ENCODE measurements around the gene CNTFR. TPM values are rescaled to one million over a fixed set of nuclear protein-coding genes. Genes with fewer than 3 reads are reported as not detected.

The CNTFR gene
- total and polyA plus RNA-seq, 4 experiments from 2014 or later: not detected

- intact Hi-C loops (cut with micrococcal nuclease): loop anchor here (1.0 to 5.0 kb wide), 4 partner anchors 43 to 186 kb away; no protein-coding TSS in a partner anchor
- Mint-ChIP-seq H3K27ac (peak overlapping the region in 1 of 7 donors; percentile 30), H3K4me3 (peak overlapping the region; percentile 70 to 85 (median 80)), H3K9me3 (peaks cover 0 to 2% (median 0%) of the 10 kb centered on the region in 8 donors), H3K36me3 (no peaks in the 10 kb centered on the region), H3K4me1 (peaks cover 12 to 45% (median 20%) of the 10 kb centered on the region in 4 donors), H3K27me3 (peaks cover 59 to 72% of the 10 kb centered on the region in 2 donors)
- Histone ChIP-seq H3K27ac (ENCODE audit: low read depth, low read length) (no peak overlapping the region), H3K9me3 (ENCODE audit: control insufficient read depth in 1 of 2, low read length in 2 of 2) (no peaks in the 10 kb centered on the region), H3K36me3 (ENCODE audit: insufficient read depth, low read length) (no peaks in the 10 kb centered on the region), H3K27me3 (ENCODE audit: insufficient read depth, low read length) (peaks cover 47% of the 10 kb centered on the region), H3K4me1 (ENCODE audit: insufficient read depth, low read length) (peaks cover 25% of the 10 kb centered on the region), H3K4me3 (ENCODE audit: low read length in 2 of 2) (peak overlapping the region; percentile 23 to 50)
- peak in 1 of 5 donors; percentile 4 for DNase-seq
- ChIA-PET CTCF (ENCODE audit: partially characterized antibody) (interaction anchor here (0.7 to 3.0 kb wide), 22 partner anchors 8 to 260 kb away, joined by 3 to 21 read pairs (median 5); partner anchors contain the start of genes DCTN3, GALT and RPP25L), POLR2A (ENCODE audit: partially characterized antibody) (no interaction called here)
These were observed 1.1 kb upstream of the CNTFR start for GRCh38 chr9:34590381-34591247.

- Mint-ChIP-seq H3K36me3 (no peaks in the 10 kb centered on the region), H3K4me1 (peaks cover 12 to 45% (median 20%) of the 10 kb centered on the region in 4 donors), H3K27me3 (peaks cover 58 to 82% of the 10 kb centered on the region in 2 donors), H3K4me3 (peak overlapping the region; percentile 70 to 86 (median 79)), H3K27ac (peak overlapping the region in 1 of 7 donors; percentile 5), H3K9me3 (peaks cover 0 to 2% (median 0%) of the 10 kb centered on the region in 8 donors)
- no peak overlapping the region for H3K27ac ChIP-seq (ENCODE audit: low read depth, low read length)
- CTCF ChIA-PET (ENCODE audit: partially characterized antibody): interaction anchor here (1.8 kb wide), 1 partner anchor 185 kb away, joined by 7 read pairs; no protein-coding TSS in a partner anchor
- H3K4me1 ChIP-seq (ENCODE audit: insufficient read depth, low read length): peaks cover 25% of the 10 kb centered on the region
- no peaks in the 10 kb centered on the region for H3K9me3 ChIP-seq (ENCODE audit: control insufficient read depth in 1 of 2, low read length in 2 of 2)
- no peak for DNase-seq
- no peaks in the 10 kb centered on the region for H3K36me3 ChIP-seq (ENCODE audit: insufficient read depth, low read length)
- no peak overlapping the region for H3K4me3 ChIP-seq (ENCODE audit: low read length in 2 of 2)
- intact Hi-C loops (cut with micrococcal nuclease): no loop called here
- H3K27me3 ChIP-seq (ENCODE audit: insufficient read depth, low read length): peaks cover 44% of the 10 kb centered on the region
- POLR2A ChIA-PET (ENCODE audit: partially characterized antibody): no interaction called here
These were observed 571 bp downstream of the CNTFR start for GRCh38 chr9:34588671-34589635.

- DNase-seq: no peak
- H3K4me1 ChIP-seq (ENCODE audit: insufficient read depth, low read length): peaks cover 25% of the 10 kb centered on the region
- Mint-ChIP-seq H3K4me1 (peaks cover 12 to 39% (median 18%) of the 10 kb centered on the region in 4 donors), H3K9me3 (peaks cover 0 to 2% (median 0%) of the 10 kb centered on the region in 8 donors), H3K27me3 (peaks cover 53 to 79% of the 10 kb centered on the region in 2 donors), H3K27ac (no peak overlapping the region), H3K4me3 (peak overlapping the region in 3 of 8 donors; percentile 2 to 77 (median 14)), H3K36me3 (no peaks in the 10 kb centered on the region)
- no peak overlapping the region for H3K27ac ChIP-seq (ENCODE audit: low read depth, low read length)
- intact Hi-C loops (cut with micrococcal nuclease): no loop called here
- ChIA-PET CTCF (ENCODE audit: partially characterized antibody) (interaction anchor here (0.6 to 1.8 kb wide), 4 partner anchors 68 to 254 kb away, joined by 3 to 7 read pairs (median 3); no protein-coding TSS in a partner anchor), POLR2A (ENCODE audit: partially characterized antibody) (no interaction called here)
- H3K9me3 ChIP-seq (ENCODE audit: control insufficient read depth in 1 of 2, low read length in 2 of 2): no peaks in the 10 kb centered on the region
- no peak overlapping the region for H3K4me3 ChIP-seq (ENCODE audit: low read length in 2 of 2)
- H3K36me3 ChIP-seq (ENCODE audit: insufficient read depth, low read length): no peaks in the 10 kb centered on the region
- H3K27me3 ChIP-seq (ENCODE audit: insufficient read depth, low read length): peaks cover 32% of the 10 kb centered on the region
These were observed 2.3 kb downstream of the CNTFR start for GRCh38 chr9:34587271-34587670.

- ChIA-PET POLR2A (ENCODE audit: partially characterized antibody) (no interaction called here), CTCF (ENCODE audit: partially characterized antibody) (interaction anchor here (1.5 kb wide), 1 partner anchor 9 kb away, joined by 5 read pairs; no protein-coding TSS in a partner anchor)
- DNase-seq: no peak
- H3K4me1 ChIP-seq (ENCODE audit: insufficient read depth, low read length): peaks cover 16% of the 10 kb centered on the region
- Mint-ChIP-seq H3K27ac (no peak overlapping the region), H3K36me3 (no peaks in the 10 kb centered on the region), H3K9me3 (no peaks in the 10 kb centered on the region), H3K4me1 (peaks cover 12 to 32% (median 18%) of the 10 kb centered on the region in 4 donors), H3K27me3 (peaks cover 53 to 80% of the 10 kb centered on the region in 2 donors), H3K4me3 (no peak overlapping the region)
- no peak overlapping the region for H3K4me3 ChIP-seq (ENCODE audit: low read length in 2 of 2)
- H3K36me3 ChIP-seq (ENCODE audit: insufficient read depth, low read length): no peaks in the 10 kb centered on the region
- H3K9me3 ChIP-seq (ENCODE audit: control insufficient read depth in 1 of 2, low read length in 2 of 2): no peaks in the 10 kb centered on the region
- H3K27me3 ChIP-seq (ENCODE audit: insufficient read depth, low read length): peaks cover 24% of the 10 kb centered on the region
- intact Hi-C loops (cut with micrococcal nuclease): no loop called here
- no peak overlapping the region for H3K27ac ChIP-seq (ENCODE audit: low read depth, low read length)
These were observed 3.4 kb downstream of the CNTFR start for GRCh38 chr9:34585946-34586669.

- Histone ChIP-seq H3K4me3 (ENCODE audit: low read length in 2 of 2) (no peak overlapping the region), H3K4me1 (ENCODE audit: insufficient read depth, low read length) (peaks cover 8% of the 10 kb centered on the region), H3K9me3 (ENCODE audit: control insufficient read depth in 1 of 2, low read length in 2 of 2) (no peaks in the 10 kb centered on the region), H3K27ac (ENCODE audit: low read depth, low read length) (no peak overlapping the region), H3K36me3 (ENCODE audit: insufficient read depth, low read length) (no peaks in the 10 kb centered on the region), H3K27me3 (ENCODE audit: insufficient read depth, low read length) (peaks cover 15% of the 10 kb centered on the region)
- intact Hi-C loops (cut with micrococcal nuclease): no loop called here
- H3K4me3 Mint-ChIP-seq: no peak overlapping the region
- no peaks in the 10 kb centered on the region for H3K9me3 Mint-ChIP-seq
- H3K36me3 Mint-ChIP-seq: no peaks in the 10 kb centered on the region
- no peak for DNase-seq
- H3K4me1 Mint-ChIP-seq: peaks cover 7 to 21% (median 11%) of the 10 kb centered on the region in 4 donors
- peaks cover 57 to 83% of the 10 kb centered on the region in 2 donors for H3K27me3 Mint-ChIP-seq
- ChIA-PET CTCF (ENCODE audit: partially characterized antibody) (interaction anchor here (0.7 to 1.5 kb wide), 2 partner anchors 10 to 181 kb away, joined by 4 to 5 read pairs; no protein-coding TSS in a partner anchor), POLR2A (ENCODE audit: partially characterized antibody) (no interaction called here)
- no peak overlapping the region for H3K27ac Mint-ChIP-seq
These were observed 4.6 kb downstream of the CNTFR start for GRCh38 chr9:34584970-34585369.

GRCh38 chr9:34582787-34583186, 6.7 kb downstream of the CNTFR start:
- Mint-ChIP-seq H3K4me3 (no peak overlapping the region), H3K9me3 (no peaks in the 10 kb centered on the region), H3K4me1 (peaks cover 0 to 19% (median 4%) of the 10 kb centered on the region in 4 donors), H3K27ac (no peak overlapping the region), H3K36me3 (no peaks in the 10 kb centered on the region), H3K27me3 (peaks cover 53 to 80% of the 10 kb centered on the region in 2 donors)
- Histone ChIP-seq H3K36me3 (ENCODE audit: insufficient read depth, low read length) (no peaks in the 10 kb centered on the region), H3K4me3 (ENCODE audit: low read length in 2 of 2) (no peak overlapping the region), H3K27ac (ENCODE audit: low read depth, low read length) (no peak overlapping the region), H3K9me3 (ENCODE audit: control insufficient read depth in 1 of 2, low read length in 2 of 2) (no peaks in the 10 kb centered on the region), H3K27me3 (ENCODE audit: insufficient read depth, low read length) (peaks cover 23% of the 10 kb centered on the region), H3K4me1 (ENCODE audit: insufficient read depth, low read length) (peaks cover 8% of the 10 kb centered on the region)
- ChIA-PET POLR2A (ENCODE audit: partially characterized antibody) (no interaction called here), CTCF (ENCODE audit: partially characterized antibody) (interaction anchor here (1.3 kb wide), 1 partner anchor 9 kb away, joined by 4 read pairs; no protein-coding TSS in a partner anchor)
- intact Hi-C loops (cut with micrococcal nuclease): no loop called here
- no peak for DNase-seq

Data from CD4-positive, alpha-beta memory T cell (primary cell).